GM18499 (cell line): ENCODE measurements around the gene UBE2E3.
"Not testable (repeated sequence)": the region's sequence is repeated elsewhere in the genome, so short reads cannot be mapped to it uniquely, and the experiment has no call there.

Experiments used
- ATAC-seq: cut with Tn5 transposase; IDR thresholded peaks from one replicate; pipeline ENCODE4 v1.9.1; 2021; ENCODE audit warnings: moderate number of reproducible peaks; ENCODE audit not compliant: insufficient read depth, unreplicated experiment

UBE2E3 gene

DNA sequence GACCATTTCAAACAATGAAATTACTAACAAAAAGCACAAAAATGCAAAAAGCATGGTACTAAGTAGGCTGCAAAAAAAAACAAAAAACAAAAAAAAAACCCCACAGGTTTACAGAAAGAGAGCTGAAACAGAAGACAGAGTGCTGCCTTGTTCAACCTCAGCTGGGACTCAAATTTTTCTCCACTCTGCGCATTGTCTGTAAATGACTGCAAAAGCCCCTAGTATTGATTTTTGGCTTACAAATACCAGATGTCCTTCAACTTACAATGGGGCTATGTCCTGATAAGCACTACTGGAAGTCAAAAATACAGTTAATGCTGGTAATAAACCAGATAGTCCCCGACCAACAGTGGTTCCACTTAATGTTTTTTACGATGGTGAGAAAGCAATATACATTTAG is 42.2 kb downstream of the UBE2E3 start:
- ATAC-seq = no peak

GRCh38 chr2:181025004-181025403 is 44.6 kb downstream of the UBE2E3 start:
- no peak for ATAC-seq

DNA sequence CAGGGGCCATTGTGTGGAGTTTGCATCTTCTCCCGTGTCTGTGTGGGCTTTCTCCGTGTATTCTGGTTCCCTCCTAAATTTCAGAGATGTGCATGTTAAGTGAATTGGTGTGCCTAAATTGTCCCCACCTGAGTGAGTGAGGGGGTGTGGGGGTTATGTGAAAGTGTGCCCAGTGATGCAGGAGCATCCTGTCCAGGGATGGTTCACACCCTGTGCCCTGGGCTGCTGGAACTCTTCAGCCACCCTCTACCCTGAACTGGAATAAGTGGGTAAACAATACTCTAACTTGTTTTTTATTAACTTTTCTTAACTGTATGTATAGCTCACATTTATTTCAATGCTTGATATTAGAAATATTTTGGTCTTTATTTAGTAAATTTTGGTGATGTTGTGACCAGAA is 56.0 kb downstream of the UBE2E3 start:
- ATAC-seq = peak; percentile 40

DNA sequence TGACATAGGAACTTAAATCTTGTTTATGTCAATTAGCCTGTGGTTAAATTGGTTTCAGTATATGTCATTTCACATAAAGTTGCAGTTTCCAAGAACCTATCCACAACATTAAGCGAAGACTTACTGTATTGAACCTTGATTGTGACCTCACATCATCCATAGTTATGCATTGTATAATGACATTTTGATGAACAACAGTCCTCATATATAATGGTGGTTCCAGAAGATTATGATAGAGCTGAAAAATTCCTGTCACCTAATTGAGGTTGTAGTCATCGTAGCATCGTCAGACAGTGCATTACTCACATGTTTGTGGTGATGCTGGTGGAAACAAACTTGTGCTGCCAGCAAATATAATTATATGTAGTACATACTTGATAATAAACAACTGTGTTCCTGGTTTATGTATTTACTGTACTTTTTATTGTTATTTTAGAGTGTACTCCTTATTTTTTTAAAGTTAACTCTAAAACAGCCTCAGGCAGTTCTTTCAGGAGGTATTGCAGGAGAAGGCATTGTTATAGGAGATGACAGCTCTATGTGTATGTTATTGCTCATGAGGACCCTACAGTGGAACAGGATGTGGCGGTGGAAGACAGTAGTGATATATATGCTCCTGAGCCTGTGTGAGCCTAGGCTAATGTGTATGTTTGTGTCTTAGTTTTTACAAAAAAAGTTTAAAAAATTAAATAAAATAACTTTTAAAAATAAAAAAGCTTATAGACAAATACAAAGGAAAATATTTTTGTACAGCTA is 56.6 kb downstream of the UBE2E3 start:
- ATAC-seq = peak; percentile 61

DNA sequence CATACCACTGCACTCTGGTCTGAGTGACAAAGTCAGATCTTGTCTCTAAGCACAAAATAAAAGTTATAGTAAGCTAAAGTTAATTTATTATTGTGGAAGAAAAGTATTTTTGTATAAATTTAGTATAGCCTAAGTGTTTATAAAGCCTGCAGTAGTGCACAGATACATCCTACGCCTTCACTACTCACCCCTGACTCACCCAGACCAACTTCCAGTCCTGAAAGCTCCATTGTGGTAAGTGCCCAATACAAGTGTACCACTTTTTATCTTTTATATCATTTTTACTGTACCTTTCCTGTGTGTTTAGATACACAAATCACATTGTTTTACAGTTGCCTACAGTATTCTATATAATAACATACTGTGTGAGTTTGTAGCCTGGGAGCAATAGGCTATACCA is 57.5 kb downstream of the UBE2E3 start:
- no peak for ATAC-seq

DNA sequence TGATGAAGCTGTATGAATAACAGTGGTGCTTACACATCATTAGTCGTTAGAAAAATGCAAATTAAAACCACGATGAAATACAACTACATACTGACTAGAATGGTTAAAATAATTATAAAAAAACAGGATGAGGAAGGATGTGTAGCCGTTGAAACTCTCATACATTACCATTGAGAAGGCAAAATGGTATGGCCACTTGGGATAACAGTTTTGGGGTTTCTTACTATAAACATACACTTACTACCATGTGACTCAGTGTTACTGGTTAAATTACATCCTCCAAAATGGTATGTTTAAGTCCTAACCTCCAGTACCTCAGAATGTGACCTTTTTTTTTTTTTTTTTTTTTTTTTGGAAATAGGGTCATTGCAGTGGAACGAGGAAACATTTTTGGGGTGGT is 58.4 kb downstream of the UBE2E3 start:
- no peak for ATAC-seq

GRCh38 chr2:181040839-181041238 is 60.4 kb downstream of the UBE2E3 start:
- not testable (repeated sequence) for ATAC-seq

- ATAC-seq = no peak
Measured at GRCh38 chr2:181041661-181042060, 61.3 kb downstream of the UBE2E3 start.

DNA sequence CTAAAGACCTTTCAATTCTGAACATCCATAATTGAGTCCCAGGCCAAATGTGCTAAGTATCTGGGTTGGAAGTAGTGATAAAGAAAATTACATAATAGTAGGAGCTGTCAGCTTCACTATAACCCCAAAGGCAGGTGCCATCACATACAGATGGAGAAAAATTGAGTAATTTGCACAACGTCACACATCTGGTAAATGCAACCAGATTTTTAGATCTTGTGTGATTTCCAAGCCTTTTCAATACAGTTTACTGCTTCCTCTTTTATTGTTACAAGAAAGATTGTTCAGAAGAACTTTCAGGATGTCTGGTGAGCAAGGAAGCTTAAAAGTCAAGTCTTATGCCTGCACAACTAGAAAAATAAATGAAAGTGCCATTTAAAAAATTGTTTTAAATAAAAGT is 62.3 kb downstream of the UBE2E3 start:
- ATAC-seq = no peak

- no peak for ATAC-seq
Measured at GRCh38 chr2:181046833-181047232, 66.4 kb downstream of the UBE2E3 start.

DNA sequence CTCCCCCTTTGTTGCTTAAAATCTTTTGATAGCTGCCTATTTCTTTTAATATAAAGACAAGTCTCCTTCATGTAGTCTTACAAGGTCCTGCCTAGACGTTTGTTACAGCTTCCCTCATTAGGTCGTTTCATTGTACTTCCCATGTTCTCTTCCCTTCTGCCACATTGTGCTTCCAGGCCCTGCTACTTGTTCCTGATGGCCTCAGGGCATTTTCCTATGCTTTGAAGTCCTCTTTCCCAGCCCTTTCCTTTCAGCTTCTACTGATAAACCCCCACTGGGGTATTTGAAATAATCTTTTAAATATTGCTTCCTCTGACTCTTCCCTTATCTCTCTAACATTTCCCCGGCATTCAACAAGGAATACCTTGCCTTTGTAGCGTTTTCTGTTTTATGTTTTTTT is 67.4 kb downstream of the UBE2E3 start:
- ATAC-seq = no peak

- ATAC-seq = no peak
Measured at GRCh38 chr2:181051861-181052522, 71.6 kb downstream of the UBE2E3 start.

DNA sequence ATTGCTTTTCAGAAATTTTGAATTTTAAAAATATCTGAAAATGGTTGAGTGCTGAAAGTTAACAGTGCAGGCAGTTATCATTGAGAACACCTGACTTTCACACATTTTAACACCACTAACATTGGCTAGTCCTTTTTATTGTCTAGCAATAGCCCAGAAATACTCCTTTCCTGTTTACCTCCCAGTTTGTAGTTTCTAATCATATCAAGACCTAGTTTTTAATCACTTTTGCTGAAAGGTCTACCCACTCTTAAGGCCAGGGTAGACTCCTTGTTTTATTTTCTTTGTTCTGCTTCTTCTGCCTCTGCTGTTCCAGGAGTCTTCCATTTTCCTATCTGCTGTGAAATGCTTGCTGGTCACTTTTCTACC is 72.1 kb downstream of the UBE2E3 start:
- no peak for ATAC-seq

DNA sequence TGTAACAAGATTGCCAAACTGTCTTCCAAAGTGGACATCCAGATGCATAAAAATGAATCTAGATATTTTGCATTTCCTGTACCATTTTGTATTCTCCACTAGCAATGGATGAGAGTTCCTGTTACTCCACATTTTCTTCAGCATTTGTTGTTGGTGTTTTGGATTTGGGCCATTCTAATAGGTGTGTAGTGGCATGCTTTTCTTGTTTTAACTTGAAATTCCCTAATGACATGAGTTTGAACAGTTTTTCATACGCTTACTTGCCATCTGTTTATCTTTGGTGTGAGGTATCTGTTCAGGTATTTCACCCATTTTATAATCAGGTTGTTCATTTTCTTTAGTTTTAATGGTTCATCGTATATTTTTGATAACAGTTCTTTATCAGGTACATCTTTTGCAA is 73.9 kb downstream of the UBE2E3 start:
- no peak for ATAC-seq

DNA sequence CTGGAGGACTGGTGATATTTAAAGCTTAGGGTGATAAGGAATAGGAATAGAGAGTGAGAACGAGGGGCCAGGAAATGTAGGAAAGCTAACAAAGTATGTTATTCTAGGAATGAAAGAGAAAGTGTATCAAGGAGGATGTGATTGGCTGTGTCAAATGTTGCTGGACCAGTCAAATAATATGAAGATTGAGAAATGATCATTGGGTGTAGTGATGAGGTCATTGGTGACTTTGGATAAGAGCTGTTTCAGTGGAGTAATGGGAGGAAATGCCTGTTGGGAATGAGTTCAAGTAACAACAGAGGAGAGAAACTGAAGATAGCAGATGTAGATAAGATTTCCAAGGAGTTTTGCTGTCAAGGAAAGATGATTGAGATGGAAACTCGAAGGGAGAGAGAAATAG is 74.4 kb downstream of the UBE2E3 start:
- no peak for ATAC-seq

- ATAC-seq = no peak
Measured at GRCh38 chr2:181058378-181059269, 78.2 kb downstream of the UBE2E3 start.

GRCh38 chr2:181063696-181064095 is 83.3 kb downstream of the UBE2E3 start:
- ATAC-seq = no peak

- no peak for ATAC-seq
Measured at GRCh38 chr2:181065458-181065857, 85.1 kb downstream of the UBE2E3 start.

DNA sequence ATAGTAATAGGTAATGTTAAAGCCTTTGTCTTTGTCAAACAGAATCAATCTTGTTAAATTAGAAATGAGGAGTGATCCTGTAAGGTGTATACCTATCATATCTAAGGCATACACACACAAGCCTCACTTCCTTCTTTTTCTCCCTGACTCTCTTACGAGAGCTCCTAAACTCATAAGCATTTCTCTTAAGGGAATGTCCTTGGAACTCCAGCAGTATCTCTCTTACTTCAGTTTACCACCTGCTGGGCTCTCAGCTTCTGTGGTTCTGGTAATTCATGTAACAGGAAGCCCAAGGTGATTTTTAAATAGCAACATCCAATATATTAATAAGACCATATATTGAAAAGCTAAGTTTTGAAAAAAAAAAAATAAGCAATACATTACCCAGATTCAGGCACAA is 85.9 kb downstream of the UBE2E3 start:
- ATAC-seq = no peak

GRCh38 chr2:181070119-181070835 is 89.9 kb downstream of the UBE2E3 start:
- no peak for ATAC-seq

DNA sequence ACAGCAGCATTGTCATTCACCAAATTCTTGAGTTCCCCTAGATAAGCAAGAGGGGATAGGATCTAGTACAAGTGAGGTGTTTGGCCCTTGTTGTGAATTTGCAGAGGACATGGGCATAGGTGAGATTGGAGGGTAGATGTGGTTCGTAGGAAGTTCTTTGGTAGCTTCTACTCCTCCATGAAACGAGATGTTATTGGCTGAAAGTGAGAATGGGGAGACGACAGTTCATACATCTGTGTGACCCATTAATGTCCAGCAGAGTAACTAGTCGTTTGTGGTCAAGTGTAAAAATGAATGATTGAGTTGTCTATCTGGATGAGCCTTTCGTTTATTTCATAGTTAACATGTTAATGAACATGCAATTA is 90.4 kb downstream of the UBE2E3 start:
- no peak for ATAC-seq
